LNCaP clone FGC (cell line): ENCODE measurements around the gene TUBB2B.
A peak's percentile ranks its signal among the peaks of the same experiment; 100 is the strongest.

ENCODE experiments used
- DNase-seq: peaks from one replicate; pipeline ENCODE4 v3.0.0-alpha.2; 2011; ENCODE audit warnings: low read depth
- H3K4me3 ChIP-seq: 2 replicates; pipeline ENCODE4 v1.5.1; 2011; ENCODE audit warnings: mild to moderate bottlenecking, low read depth, low read length, control low read depth
- TF ChIP-seq, protein P1 (sequence below): IDR thresholded peaks from 2 replicates; pipeline ENCODE4 v1.5.1; 2012; ENCODE audit warnings: mild to moderate bottlenecking; ENCODE audit not compliant: control insufficient read depth, insufficient read depth; ENCODE audit errors: extremely low read depth

Gene TUBB2B

DNA sequence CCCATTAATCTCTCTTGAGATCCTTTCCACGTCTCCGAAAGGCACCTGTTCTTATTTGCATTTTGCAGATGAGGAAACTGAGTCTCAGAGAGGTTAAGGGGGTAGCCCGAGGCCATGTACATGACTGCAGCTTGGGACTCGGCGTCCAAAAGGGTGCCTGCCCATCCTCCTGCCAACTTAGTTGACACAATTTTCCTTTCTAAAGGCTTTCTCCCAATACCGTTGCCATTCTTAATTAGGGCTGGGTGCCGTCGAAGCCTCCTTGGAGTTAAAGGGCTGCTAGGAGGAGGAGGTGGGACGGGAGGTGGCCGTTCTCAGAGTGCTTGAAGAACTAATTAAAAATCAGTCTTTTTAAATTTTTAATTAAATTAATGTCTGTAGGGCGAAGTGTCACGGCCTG lies 30.7 kb upstream of the TUBB2B start:
- TF ChIP-seq, protein P1, sequence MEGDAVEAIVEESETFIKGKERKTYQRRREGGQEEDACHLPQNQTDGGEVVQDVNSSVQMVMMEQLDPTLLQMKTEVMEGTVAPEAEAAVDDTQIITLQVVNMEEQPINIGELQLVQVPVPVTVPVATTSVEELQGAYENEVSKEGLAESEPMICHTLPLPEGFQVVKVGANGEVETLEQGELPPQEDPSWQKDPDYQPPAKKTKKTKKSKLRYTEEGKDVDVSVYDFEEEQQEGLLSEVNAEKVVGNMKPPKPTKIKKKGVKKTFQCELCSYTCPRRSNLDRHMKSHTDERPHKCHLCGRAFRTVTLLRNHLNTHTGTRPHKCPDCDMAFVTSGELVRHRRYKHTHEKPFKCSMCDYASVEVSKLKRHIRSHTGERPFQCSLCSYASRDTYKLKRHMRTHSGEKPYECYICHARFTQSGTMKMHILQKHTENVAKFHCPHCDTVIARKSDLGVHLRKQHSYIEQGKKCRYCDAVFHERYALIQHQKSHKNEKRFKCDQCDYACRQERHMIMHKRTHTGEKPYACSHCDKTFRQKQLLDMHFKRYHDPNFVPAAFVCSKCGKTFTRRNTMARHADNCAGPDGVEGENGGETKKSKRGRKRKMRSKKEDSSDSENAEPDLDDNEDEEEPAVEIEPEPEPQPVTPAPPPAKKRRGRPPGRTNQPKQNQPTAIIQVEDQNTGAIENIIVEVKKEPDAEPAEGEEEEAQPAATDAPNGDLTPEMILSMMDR = no peak
- H3K4me3 ChIP-seq = peak overlapping the region; percentile 91; the same call in 1 of the 2 replicates
- no peak for DNase-seq

DNA sequence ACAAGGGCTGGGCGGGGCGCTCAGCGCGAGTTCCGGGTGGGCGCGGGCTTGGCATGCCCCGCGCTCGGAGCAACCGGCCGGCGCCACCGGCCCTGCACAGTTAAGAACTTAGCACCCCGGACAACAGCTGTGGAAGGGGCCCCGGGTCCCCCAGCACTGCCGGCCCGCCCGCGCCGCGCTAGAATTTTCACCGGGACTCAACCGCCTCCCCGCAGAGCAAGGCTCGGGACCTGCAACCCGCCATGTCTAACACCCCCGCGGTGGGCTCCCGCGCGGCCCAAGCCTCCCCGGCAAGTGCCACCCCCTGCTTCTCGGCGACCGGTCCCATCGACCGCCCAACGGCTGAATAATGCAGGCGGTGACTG lies 26.1 kb upstream of the TUBB2B start:
- TF ChIP-seq, protein P1 = no peak
- no peak for DNase-seq
- H3K4me3 ChIP-seq = no peak overlapping the region

DNA sequence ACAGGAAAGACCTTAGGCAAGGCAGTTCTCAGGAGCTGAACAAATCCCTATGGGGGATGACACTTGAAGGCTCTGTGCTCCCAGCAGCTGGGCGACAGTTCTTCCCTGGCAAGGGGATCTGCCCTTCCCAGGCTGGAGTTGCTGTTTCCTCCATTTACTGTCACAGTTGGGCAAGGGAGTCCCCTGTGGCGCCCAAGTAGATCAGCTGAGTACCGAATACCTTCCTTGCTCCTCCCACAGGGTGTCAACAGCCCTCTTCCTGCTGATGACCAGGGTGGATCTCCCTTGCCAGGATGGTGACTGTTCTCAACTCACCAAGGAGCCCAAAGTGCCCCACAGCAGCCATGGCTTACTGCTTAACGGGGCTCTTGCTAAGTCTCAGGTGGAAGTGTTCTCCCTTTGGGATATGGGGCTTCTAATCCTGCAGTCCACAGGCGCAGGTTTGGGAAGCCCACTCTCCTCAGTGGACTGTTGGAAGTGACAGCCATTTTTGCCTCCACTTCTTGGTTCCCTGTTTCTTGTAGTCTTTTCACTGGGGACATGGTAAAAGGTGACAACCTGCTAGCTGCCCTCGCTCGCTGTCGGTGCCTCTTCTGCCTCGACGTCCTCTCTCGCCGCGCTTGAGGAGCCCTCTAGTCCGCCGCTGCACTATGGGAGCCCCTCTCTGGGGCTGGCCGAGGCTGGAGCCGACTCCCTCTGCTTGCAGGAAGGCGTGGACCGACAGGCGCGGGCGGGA lies 25.6 kb upstream of the TUBB2B start:
- H3K4me3 ChIP-seq = no peak overlapping the region
- DNase-seq = no peak
- TF ChIP-seq, protein P1 = no peak

DNA sequence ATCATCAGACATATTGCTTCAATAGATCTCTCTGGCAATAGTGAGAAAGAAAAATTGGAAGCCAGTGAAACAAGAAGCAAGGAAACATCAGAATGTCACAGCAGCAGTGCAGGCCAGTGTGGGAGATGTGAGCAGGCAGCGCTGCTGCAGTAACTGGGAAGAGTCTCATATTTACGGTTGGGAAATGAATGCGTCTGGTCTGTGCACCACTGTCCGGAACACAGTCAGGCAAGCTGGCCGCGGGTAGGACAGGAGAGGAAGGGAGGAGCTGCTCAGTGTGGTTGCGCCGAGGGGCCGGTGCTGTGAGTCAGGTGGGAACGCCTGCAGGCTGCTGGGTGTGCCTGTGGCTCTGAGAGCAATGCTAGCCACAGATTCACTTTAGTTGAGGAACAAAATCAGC lies 24.9 kb upstream of the TUBB2B start:
- no peak for DNase-seq
- TF ChIP-seq, protein P1 = no peak
- H3K4me3 ChIP-seq = no peak overlapping the region

DNA sequence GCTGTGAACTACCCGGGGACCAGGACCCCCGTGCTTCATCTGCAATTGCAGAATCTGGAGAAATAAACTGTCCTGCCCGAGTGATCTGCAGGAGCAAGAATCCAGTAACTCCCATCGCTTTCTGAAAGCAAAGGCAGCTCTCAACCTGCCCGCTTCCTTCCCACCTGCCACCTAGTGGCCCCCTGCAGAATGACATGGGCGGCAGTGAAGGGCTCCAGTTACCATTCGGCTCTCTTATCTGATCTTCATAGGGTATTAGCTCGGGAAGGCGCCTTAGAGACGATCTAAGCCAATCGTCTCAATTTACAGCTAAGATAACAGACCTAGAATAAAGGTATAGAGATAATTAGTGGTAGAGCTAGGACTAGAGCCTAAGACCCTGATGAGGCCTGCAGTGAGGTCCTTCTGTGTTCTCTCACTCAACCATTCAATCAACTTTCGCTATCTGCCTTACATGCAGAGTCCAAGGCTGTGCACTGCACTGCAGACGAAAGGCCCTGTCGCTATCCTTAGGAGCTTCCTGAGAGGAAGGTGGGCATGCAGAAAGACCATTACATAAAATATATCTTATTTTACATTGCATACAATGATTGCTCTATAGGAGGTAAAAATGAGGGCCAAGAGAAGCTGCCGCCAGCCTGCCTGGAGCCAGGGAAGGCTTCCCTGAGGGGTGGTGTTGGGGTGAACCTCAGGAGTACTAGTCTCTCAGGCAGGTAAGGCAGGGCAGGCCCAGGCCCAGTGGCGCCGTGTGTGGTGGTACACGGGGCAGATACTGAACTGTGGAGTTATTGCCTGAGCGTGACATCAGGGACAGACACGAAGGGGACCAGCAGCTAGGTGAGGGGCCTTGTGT lies 24.2 kb upstream of the TUBB2B start:
- no peak overlapping the region for H3K4me3 ChIP-seq

DNA sequence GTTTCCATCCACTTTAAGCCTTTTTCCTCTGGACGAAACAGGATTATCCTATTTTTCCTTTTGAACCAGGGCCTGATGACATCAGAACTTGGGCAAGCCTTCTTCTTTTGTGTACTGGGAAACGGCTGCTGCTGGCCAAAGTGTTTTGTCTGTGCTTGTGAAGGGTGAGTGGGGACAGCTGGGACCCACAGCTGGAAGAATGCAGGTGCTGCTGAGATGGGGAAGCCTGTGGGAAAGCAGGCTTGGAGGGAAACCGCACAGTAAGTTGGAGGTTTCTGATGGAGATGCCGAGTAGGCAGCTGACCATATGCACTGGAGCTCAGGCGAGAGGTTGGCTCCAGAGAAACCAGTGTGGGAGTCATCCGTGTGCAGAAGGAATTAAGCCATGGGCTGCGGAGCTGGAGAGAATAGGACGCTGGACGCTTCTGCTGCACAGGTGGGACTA lies 22.8 kb upstream of the TUBB2B start:
- TF ChIP-seq, protein P1 = no peak
- no peak for DNase-seq
- no peak overlapping the region for H3K4me3 ChIP-seq

More for the DNA sequence above, 24.2 kb upstream of the TUBB2B start:
- TF ChIP-seq, protein P1 = peak; percentile 90
- peak; percentile 56 for DNase-seq

DNA sequence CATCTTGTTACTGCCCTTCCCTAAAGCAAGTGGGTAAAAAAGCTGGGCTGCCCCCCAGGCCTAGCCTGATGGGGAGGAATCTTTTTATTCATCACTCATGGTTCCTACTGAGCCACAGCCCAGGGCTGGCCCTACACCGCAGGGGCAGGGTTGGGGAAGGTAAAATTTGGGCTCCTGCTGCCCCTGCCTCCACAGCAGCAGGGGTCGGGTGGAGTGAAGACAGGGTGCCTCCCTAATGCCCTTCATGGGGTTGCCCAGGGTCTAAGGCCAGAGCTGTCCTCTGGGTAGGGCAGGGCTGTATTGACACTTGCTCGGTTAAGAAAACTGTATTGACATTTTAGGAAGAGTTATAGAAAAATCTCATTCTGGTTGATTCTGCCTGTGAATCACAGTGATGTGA lies 22.4 kb upstream of the TUBB2B start:
- TF ChIP-seq, protein P1 = no peak
- DNase-seq = no peak
- no peak overlapping the region for H3K4me3 ChIP-seq
